SH-SY5Y (cell line): ENCODE data around the gene ACTR3C.

Source experiments
- GATA2 ChIP-seq: IDR thresholded peaks from 2 replicates; pipeline ENCODE4 v1.6.1; 2011; ENCODE audit warnings: mild to moderate bottlenecking, low read depth, low read length
- GATA3 ChIP-seq: IDR thresholded peaks from 2 replicates; pipeline ENCODE4 v1.6.1; 2011; ENCODE audit warnings: low read depth, mild to moderate bottlenecking, low read length, moderate library complexity

DNA sequence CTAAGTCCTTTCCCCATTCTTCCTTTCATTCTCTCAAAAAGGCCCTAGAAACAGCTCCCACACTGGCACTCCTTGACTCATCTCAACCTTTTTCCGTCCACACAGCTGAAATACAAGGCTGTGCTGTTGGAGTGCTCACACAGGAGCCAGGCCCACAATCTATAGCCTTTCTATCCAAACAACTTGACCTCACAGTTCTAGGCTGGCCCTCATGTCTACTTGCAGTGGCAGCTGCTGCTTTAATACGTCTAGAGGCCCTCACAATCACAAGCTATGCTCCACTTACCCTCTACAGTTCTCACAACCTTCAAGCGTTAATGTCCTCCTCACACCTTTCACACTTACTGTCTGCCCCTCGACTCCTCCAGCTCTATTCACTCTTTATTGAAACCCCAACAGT, 12.2 kb downstream of the ACTR3C start:
- TF ChIP-seq GATA3 (no peak), GATA2 (no peak)
